Keratinocyte (primary cell): ENCODE data around the gene LAMA3.

Experiments used
- CTCF ChIP-seq, 3 experiments: IDR thresholded peaks in 1 of 3; conservative IDR thresholded peaks in 1 of 3; optimal IDR thresholded peaks in 1 of 3; 2 replicates in 2 of 3; 3 replicates in 1 of 3; pipeline versions ENCODE3 to v1.5.1; 2011; ENCODE audit warnings: low read length in 3 of 3, mild to moderate bottlenecking in 3 of 3, moderate library complexity in 2 of 3, control low read depth in 1 of 3, inconsistent platforms in 1 of 3; ENCODE audit not compliant: insufficient read depth in 2 of 3; ENCODE audit errors: extremely low read depth in 1 of 3
- EZH2 ChIP-seq: IDR thresholded peaks from one replicate; pipeline ENCODE4 v1.6.1; 2012; ENCODE audit warnings: inconsistent platforms, mild to moderate bottlenecking, low read length, moderate library complexity

GRCh38 chr18:23693846-23694245 lies 4.6 kb downstream of the LAMA3 start:
- TF ChIP-seq CTCF (optimal IDR thresholded peaks at IDR 0.05 in 1 of 3, IDR thresholded peaks at IDR 0.05 in 1 of 3, conservative IDR thresholded peaks at IDR 0.05 in 1 of 3; ENCODE audit: extremely low read depth in 1 of 3, insufficient read depth in 2 of 3, low read length in 3 of 3) (no peak), EZH2 (no peak)
